HG02759 (cell line): ENCODE results near the gene MRPS15.

Source experiments
- ATAC-seq: cut with Tn5 transposase; IDR thresholded peaks from one replicate; pipeline ENCODE4 v1.9.1; 2021; ENCODE audit warnings: mild to moderate bottlenecking, moderate library complexity; ENCODE audit not compliant: unreplicated experiment

MRPS15 gene

GRCh38 chr1:36421649-36422048, 42.5 kb downstream of the MRPS15 start:
- no peak for ATAC-seq

DNA sequence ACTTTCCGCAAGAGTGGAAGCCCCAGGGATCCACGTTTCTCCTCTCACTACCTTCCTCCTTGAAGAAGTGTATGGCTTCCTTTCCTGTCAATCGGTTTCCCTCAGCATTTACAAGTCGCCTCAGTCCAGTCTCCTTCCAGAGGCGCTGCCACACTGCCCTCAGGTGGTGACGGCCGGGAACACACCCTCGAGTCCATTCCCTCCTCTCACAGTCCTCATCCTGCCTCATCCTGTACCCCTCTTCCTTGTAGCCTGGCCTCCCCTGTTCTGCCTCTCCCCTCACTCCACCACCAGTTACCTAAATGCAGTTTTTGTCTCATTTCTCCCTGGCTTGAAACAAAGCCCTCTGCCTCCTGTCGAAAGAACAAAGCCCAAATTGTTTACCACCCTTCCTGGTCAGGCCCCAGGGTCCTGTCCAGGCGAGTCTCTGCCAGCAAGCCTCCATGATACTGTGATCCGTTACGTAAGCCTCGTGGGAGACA, 43.3 kb downstream of the MRPS15 start:
- peak; percentile 65 for ATAC-seq

DNA sequence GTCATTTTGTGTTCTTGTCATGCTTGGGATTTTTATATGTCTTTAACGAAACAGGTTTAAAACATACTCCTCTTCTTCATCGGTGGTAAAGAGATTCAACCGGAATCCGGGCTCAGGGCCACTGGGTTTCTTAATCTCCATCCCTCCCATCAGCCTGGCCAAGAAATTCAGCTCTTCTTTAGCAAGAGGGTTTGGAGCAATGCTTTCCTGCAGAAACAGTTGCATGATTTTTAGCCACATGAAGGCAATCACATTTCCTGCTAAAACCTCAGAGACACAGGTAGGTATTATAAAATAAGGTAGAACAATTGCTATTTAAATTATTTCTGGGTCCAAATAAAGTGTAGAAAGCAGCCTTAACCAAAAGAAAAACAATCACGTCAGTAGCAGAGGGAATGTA, 43.8 kb downstream of the MRPS15 start:
- ATAC-seq = no peak

- no peak for ATAC-seq
Measured at GRCh38 chr1:36419569-36419968, 44.6 kb downstream of the MRPS15 start.

GRCh38 chr1:36419140-36419539, 45.0 kb downstream of the MRPS15 start:
- ATAC-seq = no peak

- ATAC-seq = no peak
Measured at GRCh38 chr1:36417931-36418330, 46.3 kb downstream of the MRPS15 start.

- no peak for ATAC-seq
Measured at GRCh38 chr1:36415661-36416326, 48.4 kb downstream of the MRPS15 start.

GRCh38 chr1:36414384-36414783, 49.8 kb downstream of the MRPS15 start:
- ATAC-seq = no peak

DNA sequence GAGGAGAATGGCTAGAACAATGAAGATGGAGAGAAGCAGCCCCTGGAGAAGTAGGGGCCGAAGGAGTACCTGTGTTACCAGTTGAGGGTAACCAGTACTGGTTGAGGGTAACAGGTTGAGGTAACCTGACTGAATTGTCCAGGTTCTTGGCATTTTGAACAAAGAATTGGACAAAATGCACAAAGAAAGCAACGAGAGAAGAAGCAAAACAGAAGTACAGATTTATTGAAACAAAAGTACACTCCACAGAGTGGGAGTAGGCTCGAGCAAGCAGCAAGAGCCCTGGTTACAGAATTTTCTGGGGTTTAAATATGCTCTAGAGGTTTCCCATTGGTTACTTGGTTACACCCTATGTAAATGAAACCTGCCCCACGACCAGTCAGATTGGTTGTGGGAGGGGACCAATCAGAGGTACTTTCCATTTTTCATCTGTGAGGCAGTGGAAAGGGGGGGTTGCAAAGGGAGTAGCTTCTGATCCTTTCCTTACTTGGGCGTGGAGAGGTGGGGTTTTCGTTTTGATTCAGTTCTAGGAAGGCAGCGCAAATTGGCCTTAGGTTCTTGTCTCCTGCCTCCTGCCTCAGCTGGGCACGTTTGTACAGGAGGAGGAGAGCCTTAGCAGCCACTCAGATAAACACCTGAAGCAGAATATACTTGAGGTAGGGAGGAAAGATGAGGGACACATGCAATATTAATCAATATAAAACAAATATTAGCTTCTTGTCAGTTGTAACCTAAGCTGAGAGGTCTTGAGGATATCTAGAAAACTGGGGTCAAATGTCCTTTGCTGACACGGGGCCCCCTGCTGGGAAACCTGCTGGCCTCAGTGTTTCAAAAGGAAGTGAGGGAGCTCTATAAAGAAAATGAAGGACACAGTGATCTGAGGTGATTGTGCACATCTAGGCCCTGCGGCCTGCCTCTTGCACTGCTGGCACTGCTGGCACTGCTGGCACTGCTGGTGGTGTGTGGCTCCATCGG, 52.2 kb downstream of the MRPS15 start:
- ATAC-seq = no peak

DNA sequence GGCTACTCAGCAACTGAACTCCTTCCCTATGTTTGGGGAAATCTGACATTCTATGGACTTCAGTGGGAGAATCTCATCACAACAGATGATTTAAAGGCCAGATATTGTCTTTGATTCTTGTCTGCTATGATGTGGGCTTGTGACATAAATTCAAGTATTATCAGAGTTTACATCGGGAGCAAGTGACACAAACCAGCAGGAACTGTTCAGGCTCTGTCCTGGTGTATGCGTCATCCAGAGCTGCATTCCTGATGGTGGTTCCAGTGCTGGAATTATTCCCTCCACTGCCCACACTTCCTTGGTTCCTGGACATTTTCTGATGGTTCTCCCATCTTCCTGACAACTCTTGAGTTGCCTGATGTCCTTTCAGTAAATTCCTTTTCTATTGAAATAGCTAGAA, 55.7 kb downstream of the MRPS15 start:
- ATAC-seq = no peak

DNA sequence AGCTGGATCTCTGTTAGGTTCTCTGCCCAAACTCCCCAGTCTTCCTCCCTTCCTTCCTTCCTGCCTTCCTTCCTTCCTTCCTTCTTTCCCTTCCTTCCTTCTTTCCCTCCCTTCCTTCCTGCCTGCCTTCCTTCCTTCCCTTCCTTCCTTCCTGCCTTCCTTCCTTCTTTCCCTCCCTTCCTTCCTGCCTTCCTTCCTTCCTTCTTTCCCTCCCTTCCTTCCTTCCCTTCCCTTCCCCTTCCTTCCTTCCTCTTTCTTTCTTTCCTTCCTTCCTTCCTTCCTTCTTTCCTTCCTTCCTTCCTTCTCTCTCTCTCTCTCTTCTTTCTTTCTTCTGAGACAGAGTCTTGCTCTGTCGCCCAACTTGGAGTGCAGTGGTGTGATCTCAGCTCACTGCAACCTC, 57.7 kb downstream of the MRPS15 start:
- ATAC-seq = no peak
